T-helper 22 cell (primary cell): ENCODE measurements around the gene COMMD2.

ENCODE experiments used
- DNase-seq: peaks from one replicate; pipeline ENCODE4 v3.0.0-alpha.2; 2020; ENCODE audit warnings: low read depth

Gene COMMD2

GRCh38 chr3:149702691-149703441 is 49.4 kb downstream of the COMMD2 start:
- no peak for DNase-seq

DNA sequence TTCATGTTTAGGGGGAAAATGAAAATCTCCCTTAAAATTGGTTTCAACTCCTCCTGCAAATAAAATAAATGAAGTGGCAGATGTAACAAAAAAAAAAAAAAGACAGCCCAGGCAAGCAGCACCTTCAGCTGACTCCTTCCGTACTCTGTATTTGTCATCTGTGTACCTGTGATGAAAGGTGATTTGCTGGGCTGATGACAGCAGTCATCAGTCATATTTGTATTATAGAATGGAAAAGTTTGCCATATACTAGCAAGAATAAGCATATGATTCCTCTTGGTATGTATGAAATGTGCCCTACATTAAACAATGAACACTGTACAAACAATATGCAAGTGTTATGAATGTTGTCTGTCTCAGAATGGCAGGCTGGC is 50.3 kb downstream of the COMMD2 start:
- DNase-seq, result no peak

DNA sequence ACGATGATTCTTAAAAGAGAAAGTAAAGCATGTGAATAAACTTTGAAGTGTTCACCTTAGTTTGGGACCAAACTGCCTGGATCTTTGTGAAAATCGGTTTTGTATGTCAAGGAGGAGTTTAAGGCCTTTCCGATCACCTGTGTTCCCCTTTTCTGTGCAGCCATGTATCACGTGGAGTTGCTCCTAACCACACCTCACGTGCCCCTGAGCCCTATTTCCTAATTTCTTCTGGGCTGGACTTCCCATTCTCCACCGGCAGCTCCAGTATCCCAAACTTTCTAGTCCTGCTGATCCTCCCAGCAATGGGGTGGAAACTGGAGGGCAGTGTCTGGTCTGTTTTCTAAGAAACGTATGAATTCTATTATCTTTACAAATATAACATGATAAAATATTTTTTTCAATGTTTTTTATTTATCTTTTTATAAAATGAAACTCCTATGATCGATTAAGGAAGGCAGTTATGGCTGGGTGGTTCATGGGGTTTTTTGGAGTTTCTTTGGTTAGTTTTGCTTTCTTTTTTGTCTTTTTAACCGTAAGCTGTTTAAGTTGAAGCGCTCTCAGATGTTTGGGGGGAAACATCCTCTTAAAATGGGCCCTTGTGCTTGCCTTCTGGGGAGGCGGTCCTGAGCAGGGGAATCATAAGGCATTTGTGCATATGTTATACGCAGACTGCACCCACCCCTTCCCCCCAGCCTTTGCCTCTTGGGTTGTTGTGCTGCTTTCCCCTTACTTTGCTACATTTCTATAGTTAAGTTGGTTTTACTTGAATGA is 50.9 kb downstream of the COMMD2 start:
- DNase-seq, result no peak
